G401 (cell line): ENCODE data around the gene EEF1A1. TPM values are rescaled to one million over a fixed set of nuclear protein-coding genes. Genes with fewer than 3 reads are reported as not detected.
"Not testable (repeated sequence)": the region's sequence is repeated elsewhere in the genome, so short reads cannot be mapped to it uniquely, and the experiment has no call there.

Experiments
- DNase-seq: peaks from one replicate; pipeline ENCODE4 v3.0.0-alpha.2; 2015; ENCODE audit warnings: low spot score
- in situ Hi-C: cut with HindIII; loops from 2 replicates; pipeline ENCODE4 v1.10.0; 2016; ENCODE audit warnings: low sequenced_read_pairs, mixed read lengths
- total RNA-seq: library from RNA; depleted of rRNA; stranded (reverse); fragments of >200 nt; shearing (Covaris generic); gene quantifications from 2 replicates; pipeline ENCODE4 v1.2.3, GENCODE V29; 2014

EEF1A1 gene
- total RNA-seq, 1 experiment from 2014 or later = 17,549 TPM

- in situ Hi-C loops, DNase-seq: not testable (repeated sequence)
These were observed 21.6 kb upstream of the EEF1A1 start for GRCh38 chr6:73542481-73542880.

GRCh38 chr6:73538116-73538779 lies 17.4 kb upstream of the EEF1A1 start:
- in situ Hi-C loops = no loop called here
- DNase-seq = no peak

GRCh38 chr6:73537677-73538076 lies 16.8 kb upstream of the EEF1A1 start:
- no peak for DNase-seq
- in situ Hi-C loops = no loop called here

GRCh38 chr6:73534628-73535027 lies 13.8 kb upstream of the EEF1A1 start:
- DNase-seq = no peak
- in situ Hi-C loops = no loop called here

GRCh38 chr6:73532293-73532692 lies 11.5 kb upstream of the EEF1A1 start:
- in situ Hi-C loops = no loop called here
- DNase-seq = no peak

- no peak for DNase-seq
- in situ Hi-C loops = no loop called here
These were observed 8.1 kb upstream of the EEF1A1 start for GRCh38 chr6:73528897-73529296.

- in situ Hi-C loops = no loop called here
- no peak for DNase-seq
These were observed 4.9 kb upstream of the EEF1A1 start for GRCh38 chr6:73525546-73526330.

GRCh38 chr6:73523434-73524123 lies 2.7 kb upstream of the EEF1A1 start:
- DNase-seq = no peak

GRCh38 chr6:73521351-73521985 lies 636 bp upstream of the EEF1A1 start:
- in situ Hi-C loops = no loop called here
- no peak for DNase-seq

More at GRCh38 chr6:73523434-73524123, 2.7 kb upstream of the EEF1A1 start:
- in situ Hi-C loops = no loop called here

- DNase-seq = peak; percentile 71
- in situ Hi-C loops = no loop called here
These were observed 725 bp downstream of the EEF1A1 start for GRCh38 chr6:73519926-73520687.

GRCh38 chr6:73518982-73519881 lies 1.6 kb downstream of the EEF1A1 start:
- in situ Hi-C loops, DNase-seq: not testable (repeated sequence)

- in situ Hi-C loops, DNase-seq: not testable (repeated sequence)
These were observed 2.5 kb downstream of the EEF1A1 start for GRCh38 chr6:73518100-73518981.

GRCh38 chr6:73516514-73517489 lies 4.0 kb downstream of the EEF1A1 start:
- DNase-seq = peak; percentile 25
- in situ Hi-C loops = no loop called here

GRCh38 chr6:73515204-73515655 lies 5.6 kb downstream of the EEF1A1 start:
- in situ Hi-C loops = no loop called here
- no peak for DNase-seq

- in situ Hi-C loops = no loop called here
- peak; percentile 26 for DNase-seq
These were observed 6.1 kb downstream of the EEF1A1 start for GRCh38 chr6:73514746-73515110.

GRCh38 chr6:73513496-73513854 lies 7.4 kb downstream of the EEF1A1 start:
- DNase-seq = no peak
- in situ Hi-C loops = no loop called here
